Thymus (tissue), 11 donors: ENCODE measurements around the gene ZIC1. TPM values are rescaled to one million over a fixed set of nuclear protein-coding genes. Genes with fewer than 3 reads are reported as not detected.
A peak's percentile ranks its signal among the peaks of the same experiment; 100 is the strongest.

Experiments
- DNase-seq, 9 donors: peaks; one replicate each; pipeline ENCODE4 v3.0.0-alpha.2; 2013; ENCODE audit warnings: low spot score in 9 of 9, low read depth in 6 of 9, missing footprints in 1 of 9
- H3K27ac ChIP-seq, 2 donors: one replicate each; pipeline ENCODE4 v1.5.1; 2013; ENCODE audit warnings: control low read depth in 1 of 2, low read depth in 1 of 2, low read length in 1 of 2, mild to moderate bottlenecking in 1 of 2, moderate library complexity in 1 of 2
- H3K27me3 ChIP-seq, 2 donors: one replicate each; pipeline ENCODE4 v1.5.1; 2013; ENCODE audit warnings: low read length in 1 of 2; ENCODE audit not compliant: control insufficient read depth in 2 of 2, insufficient read depth in 1 of 2
- H3K36me3 ChIP-seq, 2 donors: one replicate each; pipeline ENCODE4 v1.5.1; 2013; ENCODE audit warnings: low read length in 1 of 2, mild to moderate bottlenecking in 1 of 2, moderate library complexity in 1 of 2; ENCODE audit not compliant: control insufficient read depth in 2 of 2, insufficient read depth in 2 of 2
- H3K4me1 ChIP-seq, 2 donors: one replicate each; pipeline ENCODE4 v1.5.1; 2013; ENCODE audit warnings: low read length in 2 of 2; ENCODE audit not compliant: control insufficient read depth in 2 of 2, insufficient read depth in 2 of 2
- H3K4me3 ChIP-seq, 2 donors: one replicate each; pipeline ENCODE4 v1.5.1; 2013; ENCODE audit warnings: low read length in 2 of 2, control low read depth in 1 of 2, mild to moderate bottlenecking in 1 of 2
- H3K9me3 ChIP-seq, 2 donors: one replicate each; pipeline ENCODE4 v1.5.1; 2013; ENCODE audit warnings: low read length in 1 of 2, mild to moderate bottlenecking in 1 of 2; ENCODE audit not compliant: control insufficient read depth in 2 of 2, insufficient read depth in 1 of 2
- WGBS: extraction: QIAGEN DNeasy Blood & Tissue Kit; methylation state at CpG from one replicate; pipeline ENCODE4 v1.1.7; 2013; 5-methylcytosine and 5-hydroxymethylcytosine counted together
- polyA plus RNA-seq: library from polyadenylated mRNA; stranded (reverse); fragments of 200-250 nt; gene quantifications from one replicate; pipeline ENCODE4 v1.2.3, GENCODE V29; 2013
- total RNA-seq: library from RNA; stranded (reverse); fragments of 120-200 nt; gene quantifications from one replicate; pipeline ENCODE4 v1.2.4, GENCODE V29; 2013
- donor health status: healthy.

The ZIC1 gene
- total and polyA plus RNA-seq, 2 donors: 0.02 TPM; not detected in 1

DNA sequence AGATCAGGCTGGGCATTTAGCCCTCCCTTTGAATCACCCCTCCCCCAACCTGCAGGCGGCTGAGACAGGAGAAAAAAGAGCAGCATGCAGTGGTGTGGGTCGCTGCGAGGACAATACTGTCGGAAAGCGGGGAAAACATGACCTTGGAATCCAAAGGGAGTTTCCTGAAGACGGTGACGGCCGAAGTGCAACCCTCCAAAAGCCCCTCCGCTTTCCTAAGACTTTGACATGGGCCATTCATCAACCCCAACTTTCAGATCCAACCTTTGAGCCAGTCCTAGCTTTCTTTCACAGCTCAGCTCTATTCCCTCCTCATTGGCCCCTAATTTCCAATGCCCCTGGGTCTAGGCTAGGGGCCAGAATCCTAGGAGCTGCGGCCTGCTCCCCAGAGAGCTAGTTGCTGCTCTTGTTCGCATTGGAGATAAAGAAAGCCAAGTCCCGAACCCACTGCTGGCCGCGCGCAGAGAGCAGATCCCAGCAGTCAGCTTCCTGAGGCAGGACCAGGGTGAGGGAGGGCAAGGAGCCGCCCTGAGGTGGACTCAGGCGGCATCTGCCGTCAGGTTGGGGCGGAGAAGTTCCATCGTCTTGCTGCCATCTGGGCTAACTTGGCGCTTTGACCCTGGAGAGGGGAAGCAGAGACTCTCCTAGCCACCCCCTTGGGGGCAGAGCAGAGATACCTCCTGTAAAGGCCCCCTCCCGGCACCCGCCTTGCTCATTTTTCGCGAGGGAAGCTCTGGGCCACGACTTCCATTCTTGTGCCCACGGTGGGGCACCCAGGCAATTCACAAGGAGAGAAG, 3.7 kb upstream of the ZIC1 start:
- peaks cover 66 to 97% of the 10 kb centered on the region in 2 donors for H3K27me3 ChIP-seq
- 13% methylated on average over 27 of the region's 27 CpGs for WGBS
- DNase-seq: no peak

DNA sequence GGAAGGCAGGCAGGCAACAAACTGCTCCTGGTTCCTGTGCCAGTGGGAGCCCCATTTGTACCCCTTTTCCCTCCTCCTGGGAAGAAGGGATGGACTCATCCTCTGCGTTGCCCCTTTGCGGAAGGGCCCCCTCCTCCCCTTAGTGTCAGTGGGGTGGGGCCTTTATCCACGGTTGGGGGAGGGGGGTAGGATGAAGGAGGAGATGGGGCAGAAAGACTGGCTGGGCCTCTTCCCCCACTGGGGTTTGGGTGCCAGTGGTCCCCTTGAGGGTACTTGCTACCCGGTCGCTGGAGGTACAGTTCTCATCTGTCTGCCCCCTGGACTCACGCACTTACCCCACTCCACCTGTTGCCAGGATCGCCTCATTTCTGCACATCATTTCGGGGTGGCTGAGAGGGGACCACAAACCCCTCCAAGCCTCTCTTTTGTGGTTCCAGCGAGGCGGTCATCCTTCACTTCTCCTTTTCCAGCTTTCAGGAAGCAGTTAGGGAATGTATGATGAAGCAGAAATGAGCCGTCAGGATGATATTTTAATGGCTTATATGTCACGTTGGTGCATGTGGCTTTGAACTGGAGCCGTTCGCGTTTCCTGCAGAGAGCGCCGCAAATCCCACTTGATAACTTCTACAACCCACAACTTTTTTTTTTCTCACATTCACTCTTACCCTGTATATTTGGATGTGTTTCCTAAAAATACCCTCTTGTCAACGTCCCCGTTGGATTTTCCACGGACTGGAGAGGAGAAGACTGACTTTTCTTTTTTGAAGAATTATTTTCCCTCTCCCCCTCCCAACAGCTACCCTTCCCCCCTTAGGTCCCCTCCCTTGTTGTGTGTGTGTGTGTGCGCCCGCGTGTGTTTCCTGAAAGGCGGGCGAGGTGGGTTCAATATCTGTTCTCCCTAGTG, 2.9 kb upstream of the ZIC1 start, which contains the start of gene ZIC4:
TSS of gene ZIC4 (minus strand) at position 516 of the 904 bp plus-strand sequence. CDS start 3,746 bp downstream, outside the sequence.
- H3K4me3 ChIP-seq: no peak within 1 kb of the TSS
- H3K36me3 ChIP-seq: no peaks in the 10 kb centered on the region
- 6% methylated on average over 25 of the region's 25 CpGs for WGBS
- no peak for DNase-seq
- H3K9me3 ChIP-seq: peaks cover 10 to 19% of the 10 kb centered on the region in 2 donors
- H3K27ac ChIP-seq: no peak within 1 kb of the TSS
- peaks cover 74 to 97% of the 10 kb centered on the region in 2 donors for H3K27me3 ChIP-seq
- peaks cover 4 to 11% of the 10 kb centered on the region in 2 donors for H3K4me1 ChIP-seq

More for the DNA sequence above, 3.7 kb upstream of the ZIC1 start:
- no peak overlapping the region for H3K27ac ChIP-seq
- peaks cover 0 to 4% of the 10 kb centered on the region in 2 donors for H3K4me1 ChIP-seq
- peaks cover 9 to 13% of the 10 kb centered on the region in 2 donors for H3K9me3 ChIP-seq
- H3K4me3 ChIP-seq: no peak overlapping the region
- H3K36me3 ChIP-seq: no peaks in the 10 kb centered on the region

- H3K27me3 ChIP-seq: peaks cover 80 to 98% of the 10 kb centered on the region in 2 donors
- peaks cover 10 to 19% of the 10 kb centered on the region in 2 donors for H3K9me3 ChIP-seq
- no peaks in the 10 kb centered on the region for H3K36me3 ChIP-seq
- no peak overlapping the region for H3K4me3 ChIP-seq
- peaks cover 4 to 11% of the 10 kb centered on the region in 2 donors for H3K4me1 ChIP-seq
- H3K27ac ChIP-seq: no peak overlapping the region
- WGBS: 5% methylated on average over 17 of the region's 17 CpGs
- DNase-seq: no peak
Observed at GRCh38 chr3:147407114-147407497, 2.1 kb upstream of the ZIC1 start.

DNA sequence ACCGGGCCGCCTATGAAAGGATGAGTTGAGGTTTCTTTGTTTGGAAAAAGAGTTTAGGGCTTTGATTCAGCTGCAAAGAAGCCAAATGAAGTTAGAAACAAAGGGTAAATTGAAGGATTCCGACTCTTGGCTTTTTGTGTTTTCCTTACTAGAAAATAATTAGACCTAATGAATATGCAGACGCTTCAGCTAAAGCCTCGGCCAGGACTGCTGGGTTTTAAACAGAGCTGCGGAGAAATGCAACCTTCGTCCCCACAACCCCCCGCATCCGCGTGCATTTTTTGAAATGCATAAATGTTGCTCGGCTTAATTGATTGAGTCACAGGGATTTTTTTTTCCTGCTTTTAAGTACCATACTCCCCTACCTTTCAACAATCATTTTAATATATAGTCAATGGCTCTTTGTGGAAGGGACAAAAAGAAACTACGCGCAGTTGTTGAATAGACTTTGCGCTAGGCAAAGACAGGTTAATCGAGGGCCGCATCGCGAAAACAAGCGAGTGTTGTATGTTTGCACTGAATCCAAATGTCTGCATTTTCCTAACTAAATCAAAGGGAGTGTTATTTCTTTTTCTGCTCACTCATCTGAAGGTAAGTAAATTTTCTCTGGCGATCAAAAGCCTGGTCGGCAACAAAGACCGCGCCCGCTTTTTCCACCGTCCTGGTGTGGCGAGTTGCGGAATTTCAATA, 1.5 kb upstream of the ZIC1 start:
- peaks cover 4 to 14% of the 10 kb centered on the region in 2 donors for H3K4me1 ChIP-seq
- no peak overlapping the region for H3K4me3 ChIP-seq
- H3K36me3 ChIP-seq: no peaks in the 10 kb centered on the region
- peaks cover 12 to 21% of the 10 kb centered on the region in 2 donors for H3K9me3 ChIP-seq
- DNase-seq: no peak
- no peak overlapping the region for H3K27ac ChIP-seq
- H3K27me3 ChIP-seq: peaks cover 84 to 99% of the 10 kb centered on the region in 2 donors
- WGBS: 17% methylated on average over 27 of the region's 27 CpGs

DNA sequence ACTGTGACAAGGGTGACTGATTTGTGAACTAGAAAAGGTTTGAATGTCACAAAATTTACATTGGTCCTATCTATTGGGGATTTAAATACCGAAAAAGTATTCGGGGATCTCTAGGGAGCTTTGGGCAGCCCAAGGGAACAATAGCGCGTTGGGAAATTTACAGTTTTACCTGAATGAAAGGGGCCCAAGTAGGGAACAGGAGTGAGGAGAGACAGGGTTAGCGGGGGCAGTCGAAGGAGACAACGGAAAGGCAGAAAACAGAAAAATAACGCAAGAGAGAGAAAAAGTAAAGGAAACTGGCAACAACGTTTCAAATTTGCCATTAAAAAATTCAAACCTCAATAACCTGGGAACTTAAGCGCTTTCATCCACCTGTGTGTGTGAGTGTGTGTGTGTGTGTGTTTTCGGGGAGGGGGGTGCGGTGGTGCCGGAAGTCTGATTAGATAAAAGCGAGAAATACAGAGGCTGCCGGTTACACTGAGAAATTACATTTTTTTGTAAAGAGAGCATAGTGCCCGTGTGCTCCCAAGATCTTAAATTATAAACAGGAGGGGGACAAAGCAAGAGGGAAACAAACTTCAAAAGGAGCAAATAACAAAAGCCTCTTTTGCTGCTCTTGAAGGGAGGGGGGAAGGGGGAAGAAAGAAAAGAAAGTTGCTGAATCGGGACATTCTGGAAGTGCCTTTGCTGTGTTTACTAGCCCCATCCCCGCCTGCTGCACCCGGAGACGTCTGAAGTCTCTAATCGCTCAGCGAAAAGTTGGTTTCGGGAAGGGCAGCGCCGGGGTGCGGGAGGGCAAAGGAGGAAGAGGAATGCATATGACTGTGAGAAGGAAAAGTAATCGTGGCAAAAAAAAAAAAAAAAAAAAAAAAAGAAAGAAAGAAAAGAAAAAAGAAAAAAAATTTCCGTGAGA, 721 bp upstream of the ZIC1 start:
- no peak for DNase-seq
- no peak overlapping the region for H3K4me3 ChIP-seq
- WGBS: 10% methylated on average over 28 of the region's 28 CpGs
- H3K9me3 ChIP-seq: peaks cover 12 to 28% of the 10 kb centered on the region in 2 donors
- H3K27me3 ChIP-seq: peaks cover 91 to 100% of the 10 kb centered on the region in 2 donors
- H3K4me1 ChIP-seq: peaks cover 4 to 17% of the 10 kb centered on the region in 2 donors
- no peak overlapping the region for H3K27ac ChIP-seq
- no peaks in the 10 kb centered on the region for H3K36me3 ChIP-seq

- peaks cover 4 to 17% of the 10 kb centered on the region in 2 donors for H3K4me1 ChIP-seq
- peaks cover 12 to 28% of the 10 kb centered on the region in 2 donors for H3K9me3 ChIP-seq
- H3K4me3 ChIP-seq: peak overlapping the region in 1 of 2 donors; percentile 30
- 6% methylated on average over 52 of the region's 52 CpGs for WGBS
- H3K27ac ChIP-seq: no peak overlapping the region
- H3K27me3 ChIP-seq: peaks cover 91 to 99% of the 10 kb centered on the region in 2 donors
- no peaks in the 10 kb centered on the region for H3K36me3 ChIP-seq
- no peak for DNase-seq
Observed at GRCh38 chr3:147410116-147410525, 956 bp downstream of the ZIC1 start.

- Histone ChIP-seq H3K4me1 (peaks cover 4 to 17% of the 10 kb centered on the region in 2 donors), H3K27me3 (peaks cover 85 to 99% of the 10 kb centered on the region in 2 donors), H3K36me3 (no peaks in the 10 kb centered on the region), H3K27ac (no peak overlapping the region), H3K9me3 (peaks cover 12 to 28% of the 10 kb centered on the region in 2 donors), H3K4me3 (peak overlapping the region in 1 of 2 donors; percentile 30)
- no peak for DNase-seq
- 3% methylated on average over 61 of the region's 61 CpGs for WGBS
Observed at GRCh38 chr3:147410526-147411237, 1.5 kb downstream of the ZIC1 start.
